ENCODE measurements around the gene ASB13.
A peak's percentile ranks its signal among the peaks of the same experiment; 100 is the strongest.

The ASB13 gene

GRCh38 chr10:5618829-5619228 lies 47.6 kb downstream of the ASB13 start:
- DNase-seq (ENCODE audit: low read depth), result no peak
- TF ChIP-seq CTCF (IDR thresholded peaks at IDR 0.05; ENCODE audit: control insufficient read depth, insufficient read depth, low read depth, low read length, missing control alignments), result no peak
- no peak overlapping the region for H3K4me3 ChIP-seq (ENCODE audit: control insufficient read depth, low read depth, low read length)

- TF ChIP-seq CTCF (IDR thresholded peaks at IDR 0.05; ENCODE audit: control insufficient read depth, insufficient read depth, low read depth, low read length, missing control alignments), result no peak
- no peak overlapping the region for H3K4me3 ChIP-seq (ENCODE audit: control insufficient read depth, low read depth, low read length)
- DNase-seq (ENCODE audit: low read depth), result no peak
Observed at GRCh38 chr10:5618042-5618441, 48.4 kb downstream of the ASB13 start.

- no peak for DNase-seq (ENCODE audit: low read depth)
- TF ChIP-seq CTCF (IDR thresholded peaks at IDR 0.05; ENCODE audit: control insufficient read depth, insufficient read depth, low read depth, low read length, missing control alignments), result no peak
- H3K4me3 ChIP-seq (ENCODE audit: control insufficient read depth, low read depth, low read length), result no peak overlapping the region
Observed at GRCh38 chr10:5617521-5617920, 48.9 kb downstream of the ASB13 start.

GRCh38 chr10:5616836-5617235 lies 49.6 kb downstream of the ASB13 start:
- no peak for TF ChIP-seq CTCF (IDR thresholded peaks at IDR 0.05; ENCODE audit: control insufficient read depth, insufficient read depth, low read depth, low read length, missing control alignments)
- no peak overlapping the region for H3K4me3 ChIP-seq (ENCODE audit: control insufficient read depth, low read depth, low read length)
- DNase-seq (ENCODE audit: low read depth), result no peak

GRCh38 chr10:5616046-5616445 lies 50.3 kb downstream of the ASB13 start:
- no peak for TF ChIP-seq CTCF (IDR thresholded peaks at IDR 0.05; ENCODE audit: control insufficient read depth, insufficient read depth, low read depth, low read length, missing control alignments)
- DNase-seq (ENCODE audit: low read depth), result no peak
- no peak overlapping the region for H3K4me3 ChIP-seq (ENCODE audit: control insufficient read depth, low read depth, low read length)

GRCh38 chr10:5615316-5615715 lies 51.1 kb downstream of the ASB13 start:
- TF ChIP-seq CTCF (IDR thresholded peaks at IDR 0.05; ENCODE audit: control insufficient read depth, insufficient read depth, low read depth, low read length, missing control alignments), result no peak
- DNase-seq (ENCODE audit: low read depth), result no peak
- no peak overlapping the region for H3K4me3 ChIP-seq (ENCODE audit: control insufficient read depth, low read depth, low read length)

- H3K4me3 ChIP-seq (ENCODE audit: control insufficient read depth, low read depth, low read length), result no peak overlapping the region
- TF ChIP-seq CTCF (IDR thresholded peaks at IDR 0.05; ENCODE audit: control insufficient read depth, insufficient read depth, low read depth, low read length, missing control alignments), result no peak
- DNase-seq (ENCODE audit: low read depth), result peak; percentile 31
Observed at GRCh38 chr10:5614155-5614721, 52.2 kb downstream of the ASB13 start.

Measured in AG09309 (cell line).